DMS 273 treated with DMSO at 0.1 percent for 48 hours (cell line): Measurements from ENCODE around the gene PANX1.
"Not testable (repeated sequence)": the region's sequence is repeated elsewhere in the genome, so short reads cannot be mapped to it uniquely, and the experiment has no call there.

Source experiments
- DNase-seq: peaks from one replicate; lab custom pipeline; 2025; lab: John Stamatoyannopoulos, UW

The PANX1 gene

GRCh38 chr11:94150056-94150455 is 21.4 kb downstream of the PANX1 start:
- DNase-seq: no peak

GRCh38 chr11:94150704-94151685 is 22.4 kb downstream of the PANX1 start:
- no peak for DNase-seq

DNA sequence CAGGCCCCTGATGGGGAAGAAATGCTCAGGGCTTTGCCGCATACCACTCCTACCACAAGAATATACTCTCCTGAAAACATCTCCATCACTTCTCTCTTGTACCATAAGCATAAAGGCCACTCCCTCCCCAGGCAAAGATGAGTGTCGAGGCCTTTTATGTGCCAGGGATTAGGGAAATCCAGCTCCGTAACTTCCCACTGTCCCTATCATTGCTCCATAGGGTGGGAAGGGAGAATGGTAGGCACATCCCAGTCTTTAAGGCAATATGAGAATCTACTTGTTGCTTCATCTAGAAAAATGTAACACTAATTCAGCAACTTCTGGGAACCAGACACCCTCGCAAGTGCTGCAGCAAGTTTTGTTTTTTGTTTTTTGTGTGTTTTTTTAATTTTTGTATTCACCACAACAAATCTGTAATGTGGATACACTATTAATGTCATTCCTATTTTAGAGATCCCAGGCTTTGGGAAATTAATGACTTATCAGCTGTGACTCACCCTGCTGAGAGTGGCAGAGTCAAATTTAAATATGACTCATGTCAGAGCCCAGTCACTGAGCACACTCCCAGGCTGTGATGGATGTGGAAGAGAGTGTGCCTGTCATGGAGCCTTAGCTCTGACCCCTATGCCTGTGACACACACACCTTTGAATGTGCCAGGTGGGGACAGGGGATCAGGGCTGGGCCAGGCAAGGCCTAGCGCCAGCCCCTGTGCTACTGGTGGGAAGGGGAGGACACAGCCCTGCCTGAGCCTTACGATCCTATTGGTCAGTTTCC is 23.4 kb downstream of the PANX1 start:
- DNase-seq: no peak

DNA sequence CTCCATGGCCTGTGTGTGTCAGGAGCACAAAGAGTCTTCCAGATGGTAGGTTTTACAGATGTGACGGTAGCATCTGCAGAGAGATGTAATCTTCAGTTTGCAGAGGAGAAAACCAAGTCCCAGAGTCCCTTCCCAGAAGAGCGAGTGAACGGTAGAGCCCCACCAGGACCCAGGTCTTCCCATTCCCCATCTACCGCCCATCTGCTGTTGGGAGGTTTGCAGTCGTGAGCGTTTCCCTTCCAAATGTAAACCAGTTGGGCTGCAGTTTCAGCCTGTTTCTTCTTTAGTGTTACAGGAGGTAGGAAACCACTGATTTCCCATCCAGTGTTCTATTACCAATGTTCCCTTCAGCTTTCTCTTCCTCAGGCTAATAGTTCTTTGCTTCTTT is 24.0 kb downstream of the PANX1 start:
- DNase-seq: no peak

DNA sequence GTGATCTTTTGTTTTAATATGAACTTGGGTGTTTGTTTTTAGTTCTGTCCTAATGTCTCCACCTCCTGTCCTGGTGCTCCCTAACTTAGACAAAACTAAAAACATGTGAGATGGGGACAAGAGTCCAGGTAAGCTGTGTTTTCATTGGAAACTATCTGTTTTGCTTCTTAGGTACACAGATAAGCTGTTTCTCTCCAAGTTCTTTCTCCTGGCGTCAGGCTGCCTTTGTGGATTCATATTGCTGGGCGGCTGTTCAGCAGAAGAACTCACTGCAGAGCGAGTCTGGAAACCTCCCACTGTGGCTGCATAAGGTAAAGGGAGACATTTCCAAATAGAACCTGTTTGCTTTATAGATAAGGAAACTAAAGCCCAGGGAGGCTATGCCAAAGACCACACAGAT is 24.7 kb downstream of the PANX1 start:
- no peak for DNase-seq

GRCh38 chr11:94154095-94154856 is 25.6 kb downstream of the PANX1 start:
- no peak for DNase-seq

GRCh38 chr11:94157339-94157738 is 28.7 kb downstream of the PANX1 start:
- DNase-seq: not testable (repeated sequence)

- DNase-seq: no peak
These were observed 40.2 kb downstream of the PANX1 start for GRCh38 chr11:94168882-94169281.

DNA sequence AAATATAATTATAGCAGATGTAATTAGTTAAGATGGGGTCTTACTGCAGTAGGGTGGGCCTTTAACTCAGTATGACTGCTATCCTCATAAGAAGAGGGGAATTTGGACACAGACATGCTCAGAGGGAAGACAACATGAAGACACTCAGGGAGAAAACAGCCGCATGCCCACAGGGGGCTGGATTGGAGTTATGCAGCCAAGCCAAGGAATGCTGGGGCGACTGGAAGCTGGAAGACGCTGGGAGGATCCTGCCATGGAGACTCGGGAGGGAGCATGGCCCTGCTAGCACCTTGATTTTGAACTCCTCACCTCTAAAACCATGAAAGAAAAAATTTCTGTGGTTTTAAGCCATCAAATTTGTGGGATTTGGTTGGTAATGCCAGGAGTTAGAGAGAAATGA is 40.9 kb downstream of the PANX1 start:
- no peak for DNase-seq

GRCh38 chr11:94169930-94170545 is 41.4 kb downstream of the PANX1 start:
- no peak for DNase-seq

- no peak for DNase-seq
These were observed 42.3 kb downstream of the PANX1 start for GRCh38 chr11:94170953-94171352.

DNA sequence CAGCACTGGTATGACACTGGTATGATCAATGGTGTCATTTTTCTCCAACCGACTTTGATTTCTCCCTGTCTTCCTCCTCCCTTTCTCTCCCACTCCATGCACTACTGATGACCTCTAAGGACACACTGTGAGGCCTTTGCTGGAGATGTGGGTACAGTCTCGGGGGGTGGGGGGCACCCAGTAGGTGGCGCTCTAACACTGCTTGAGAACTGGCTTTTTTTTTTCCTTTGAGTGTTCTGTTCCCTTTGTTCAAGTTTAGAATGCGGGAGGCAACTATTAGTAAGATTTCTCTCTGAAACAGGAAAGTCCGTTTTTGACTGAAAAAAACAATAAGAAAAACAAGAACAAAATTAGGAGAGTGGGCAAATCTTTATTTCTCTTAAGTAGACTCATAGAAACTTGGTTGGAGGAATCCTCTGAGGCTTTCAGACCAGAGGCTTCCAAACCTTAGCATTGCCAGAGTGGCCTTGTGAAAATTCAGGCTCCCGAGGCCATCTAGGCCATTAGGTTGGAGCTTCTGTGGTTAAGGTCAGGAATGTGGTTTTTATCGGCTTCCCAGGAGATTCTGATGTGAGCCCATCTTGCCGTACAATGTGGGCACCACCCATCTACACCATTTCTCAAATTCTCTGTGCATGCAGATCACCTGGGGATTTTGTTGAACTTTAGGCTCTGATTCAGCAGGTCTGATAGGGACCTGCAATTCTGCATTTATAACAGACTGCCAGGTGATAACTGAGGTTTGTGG is 43.2 kb downstream of the PANX1 start:
- no peak for DNase-seq

- no peak for DNase-seq
These were observed 46.9 kb downstream of the PANX1 start for GRCh38 chr11:94175535-94175934.

DNA sequence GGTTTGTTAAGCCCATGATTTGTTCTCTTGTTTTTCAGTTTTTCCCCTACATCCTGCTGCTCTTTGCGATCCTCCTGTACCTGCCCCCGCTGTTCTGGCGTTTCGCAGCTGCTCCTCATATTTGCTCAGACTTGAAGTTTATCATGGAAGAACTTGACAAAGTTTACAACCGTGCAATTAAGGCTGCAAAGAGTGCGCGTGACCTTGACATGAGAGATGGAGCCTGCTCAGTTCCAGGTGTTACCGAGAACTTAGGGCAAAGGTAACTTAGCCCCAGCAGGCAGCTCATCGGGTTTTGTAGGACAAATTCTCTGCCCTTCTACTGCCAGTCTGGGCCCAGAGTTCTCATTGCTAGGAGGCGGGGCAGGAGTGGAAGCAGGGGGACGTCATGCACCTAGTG is 49.7 kb downstream of the PANX1 start:
- DNase-seq: no peak

GRCh38 chr11:94179696-94180095 is 51.1 kb downstream of the PANX1 start:
- DNase-seq: no peak

- DNase-seq: no peak
These were observed 52.9 kb downstream of the PANX1 start for GRCh38 chr11:94181526-94181925.

GRCh38 chr11:94181943-94182342 is 53.3 kb downstream of the PANX1 start:
- no peak for DNase-seq

DNA sequence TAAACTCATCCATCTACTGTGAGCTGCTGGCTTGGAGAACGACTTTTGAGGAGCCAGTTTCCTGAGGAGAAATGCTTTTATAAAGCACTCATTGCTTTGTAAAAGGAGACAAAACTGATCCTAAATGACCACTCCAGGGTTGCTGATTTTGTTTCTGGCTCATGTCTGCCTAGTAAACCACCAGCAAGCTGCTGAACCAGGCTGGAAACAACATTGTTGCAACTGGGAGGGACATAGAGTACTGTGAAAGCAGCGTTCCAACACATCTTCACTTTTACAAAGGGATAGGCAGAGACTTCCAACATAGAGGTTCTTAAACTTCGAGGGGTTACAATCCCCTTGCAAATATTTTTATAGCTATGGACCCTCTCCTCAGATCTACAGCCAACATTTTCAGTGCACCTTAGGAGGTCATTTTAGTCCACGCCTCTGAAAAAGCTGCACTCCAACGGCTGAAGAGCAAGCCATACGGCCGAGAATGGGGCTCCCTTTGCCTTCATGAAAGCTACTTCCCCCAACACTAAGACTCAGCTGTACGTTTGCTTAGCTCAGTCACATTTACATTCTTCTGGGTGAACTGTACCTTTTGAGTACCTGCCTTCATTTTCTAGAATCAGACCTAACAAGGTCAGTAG is 54.7 kb downstream of the PANX1 start:
- no peak for DNase-seq

DNA sequence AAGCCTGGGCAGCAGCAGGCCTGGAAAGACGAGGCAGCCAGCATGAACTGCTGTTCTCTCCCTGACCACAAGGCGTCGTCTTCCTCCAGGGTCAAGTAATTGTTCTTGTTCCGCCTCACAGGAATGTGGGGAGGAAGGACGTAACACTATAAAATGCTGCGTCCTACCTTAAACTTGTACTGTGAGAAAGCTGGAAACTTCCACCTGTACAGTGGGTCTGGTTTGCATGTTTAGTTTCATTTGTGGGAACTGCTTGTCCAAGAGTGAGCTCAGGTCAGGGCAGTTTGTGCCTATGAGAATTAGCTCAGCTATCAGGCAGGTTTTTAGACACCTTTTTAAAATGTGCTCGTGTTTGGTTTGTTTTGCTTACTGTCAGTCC is 55.2 kb downstream of the PANX1 start:
- no peak for DNase-seq

DNA sequence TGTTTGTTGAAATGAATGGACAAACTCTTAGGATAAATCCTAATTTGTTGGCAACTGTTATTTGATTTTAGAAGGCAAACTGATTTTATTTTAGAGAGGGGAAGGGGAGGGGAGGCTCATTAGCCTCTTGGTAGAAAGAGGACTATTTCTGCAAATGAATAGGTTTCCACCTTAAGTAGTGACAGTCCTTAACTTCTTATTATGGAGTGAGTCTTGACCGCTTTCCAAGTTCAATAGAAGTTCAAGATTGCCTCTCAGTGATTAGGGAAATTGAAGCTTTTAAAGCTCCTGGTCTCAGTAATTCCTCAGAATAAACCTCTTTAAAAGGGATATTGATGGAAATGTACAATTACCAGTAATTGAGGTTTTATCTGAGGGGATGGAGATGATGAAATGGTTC is 55.7 kb downstream of the PANX1 start:
- DNase-seq: no peak

- no peak for DNase-seq
These were observed 56.2 kb downstream of the PANX1 start for GRCh38 chr11:94184846-94185245.
